ENCODE measurements around the gene FZD10.

Gene FZD10

DNA sequence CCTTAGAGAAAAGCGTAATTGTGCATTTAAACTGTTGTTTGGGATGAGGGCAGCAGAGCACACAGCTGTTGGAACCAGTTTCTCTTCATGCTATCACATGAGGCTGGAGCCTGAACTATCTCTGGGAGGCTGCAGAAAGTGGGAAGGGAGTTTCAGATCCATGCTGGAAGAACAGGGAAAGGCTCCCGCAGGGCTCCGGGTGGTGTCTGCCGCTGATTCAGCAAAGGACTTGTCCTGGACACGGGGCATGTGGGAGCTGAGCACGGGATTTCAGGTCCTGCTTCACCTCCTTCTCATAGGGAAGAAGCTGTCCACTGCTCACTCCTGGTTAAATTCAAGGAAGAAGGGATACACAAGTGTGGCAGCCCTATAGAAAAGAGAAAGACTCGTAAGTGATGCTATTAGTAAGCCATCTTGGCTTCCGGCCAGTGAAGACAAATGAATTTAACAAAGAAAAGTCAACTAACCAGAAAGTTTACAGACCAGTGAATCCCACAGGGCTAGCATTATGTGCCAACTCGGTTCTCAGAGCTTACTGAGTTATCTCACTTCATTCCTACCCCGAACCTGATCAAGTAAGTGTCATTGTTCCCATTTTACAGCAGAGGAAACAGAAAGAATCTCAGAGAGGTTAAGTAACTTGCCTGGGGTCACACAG, 6.7 kb upstream of the FZD10 start:
- DNase-seq (ENCODE audit: low spot score) = no peak

DNA sequence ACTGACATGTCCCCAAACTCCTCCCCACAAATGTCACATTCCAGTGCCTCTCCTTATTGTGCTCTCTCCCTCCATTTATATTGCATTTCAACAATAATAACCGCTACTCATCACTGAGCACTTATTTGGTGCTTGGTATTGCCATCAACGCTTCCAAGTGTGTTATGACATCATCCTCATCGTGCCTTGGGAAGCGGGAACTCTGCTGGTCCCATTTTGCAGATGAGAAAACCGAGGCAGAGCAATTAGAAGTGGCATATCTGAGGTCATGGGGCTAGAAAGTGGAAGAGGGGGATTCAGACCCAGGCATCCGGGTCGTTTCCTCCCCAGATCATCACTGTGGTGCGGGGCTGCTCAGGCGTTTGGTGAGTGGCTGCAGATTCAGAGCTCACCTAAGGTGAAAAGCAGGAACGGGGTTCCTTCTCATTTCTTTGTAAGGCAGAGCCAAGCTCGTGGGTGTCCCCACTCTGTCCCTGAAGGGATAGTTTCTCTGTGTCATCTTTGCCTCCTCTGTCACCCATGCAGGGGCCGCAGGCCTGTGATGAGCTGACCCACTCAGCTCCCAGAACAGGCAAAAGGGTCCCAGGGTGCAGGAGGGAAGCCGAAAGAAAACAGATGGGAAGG, 5.5 kb upstream of the FZD10 start:
- no peak for DNase-seq (ENCODE audit: low spot score)

GRCh38 chr12:130157998-130158753, 4.1 kb upstream of the FZD10 start:
- DNase-seq (ENCODE audit: low spot score) = no peak

DNA sequence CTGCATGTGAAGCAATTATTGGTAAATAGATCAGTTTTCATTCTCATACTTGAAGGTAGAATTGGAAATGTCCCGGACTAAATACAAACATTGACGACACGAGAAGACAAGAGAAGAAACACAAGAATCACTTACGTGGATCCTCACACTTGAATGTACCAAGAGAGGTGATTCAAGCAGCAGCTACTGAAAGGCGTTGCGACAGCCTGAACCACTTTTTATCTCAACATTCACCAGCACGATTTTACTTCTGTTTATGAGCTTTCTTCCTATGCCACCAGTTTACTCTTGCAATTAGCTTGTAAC, 3.6 kb upstream of the FZD10 start:
- DNase-seq (ENCODE audit: low spot score) = no peak

DNA sequence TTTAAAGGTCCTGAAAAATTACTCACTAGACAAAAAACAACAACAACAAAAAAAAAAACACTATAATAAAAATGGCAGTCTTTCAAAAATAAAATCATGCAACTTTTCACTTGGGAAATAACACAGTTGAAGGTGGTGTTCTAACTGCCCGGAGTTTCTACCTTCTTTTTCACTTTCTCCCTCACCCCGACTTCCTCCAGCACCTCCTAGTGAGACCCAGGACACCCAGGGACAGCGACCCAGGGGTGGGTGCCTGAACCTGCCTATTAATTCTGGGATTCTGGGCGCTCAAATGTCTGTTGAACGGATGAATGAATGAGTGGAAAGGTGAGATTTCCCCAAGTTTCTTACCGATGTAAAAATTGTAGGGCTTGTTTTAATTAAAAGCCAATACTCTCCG, 2.0 kb upstream of the FZD10 start:
- DNase-seq (ENCODE audit: low spot score) = no peak

DNA sequence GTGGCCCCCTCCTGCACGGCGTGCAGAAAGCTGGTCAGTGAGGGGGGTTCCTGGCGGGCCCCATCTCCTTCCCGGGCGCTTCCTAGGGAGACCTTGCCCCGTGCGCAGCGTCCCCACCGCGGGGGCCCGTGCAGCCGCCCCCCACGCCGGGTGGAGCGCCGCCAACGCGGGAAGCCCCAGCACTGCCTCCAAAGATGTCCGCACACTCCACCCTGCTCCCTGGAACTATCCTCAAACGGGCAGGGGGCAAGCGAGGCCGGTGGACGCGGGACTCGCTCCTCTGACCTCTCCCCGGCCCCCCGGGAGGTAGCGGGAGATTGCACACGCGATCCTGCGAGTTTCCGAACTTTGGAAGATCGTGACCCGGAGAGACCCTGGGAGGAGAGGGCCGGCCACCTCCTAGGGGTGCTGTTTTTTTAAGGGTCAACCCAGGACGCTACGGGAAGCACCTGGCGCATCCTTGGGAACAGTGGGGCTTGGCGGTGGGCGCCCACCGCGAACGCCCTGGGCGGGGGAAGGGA, 1.5 kb upstream of the FZD10 start:
- no peak for DNase-seq (ENCODE audit: low spot score)

DNA sequence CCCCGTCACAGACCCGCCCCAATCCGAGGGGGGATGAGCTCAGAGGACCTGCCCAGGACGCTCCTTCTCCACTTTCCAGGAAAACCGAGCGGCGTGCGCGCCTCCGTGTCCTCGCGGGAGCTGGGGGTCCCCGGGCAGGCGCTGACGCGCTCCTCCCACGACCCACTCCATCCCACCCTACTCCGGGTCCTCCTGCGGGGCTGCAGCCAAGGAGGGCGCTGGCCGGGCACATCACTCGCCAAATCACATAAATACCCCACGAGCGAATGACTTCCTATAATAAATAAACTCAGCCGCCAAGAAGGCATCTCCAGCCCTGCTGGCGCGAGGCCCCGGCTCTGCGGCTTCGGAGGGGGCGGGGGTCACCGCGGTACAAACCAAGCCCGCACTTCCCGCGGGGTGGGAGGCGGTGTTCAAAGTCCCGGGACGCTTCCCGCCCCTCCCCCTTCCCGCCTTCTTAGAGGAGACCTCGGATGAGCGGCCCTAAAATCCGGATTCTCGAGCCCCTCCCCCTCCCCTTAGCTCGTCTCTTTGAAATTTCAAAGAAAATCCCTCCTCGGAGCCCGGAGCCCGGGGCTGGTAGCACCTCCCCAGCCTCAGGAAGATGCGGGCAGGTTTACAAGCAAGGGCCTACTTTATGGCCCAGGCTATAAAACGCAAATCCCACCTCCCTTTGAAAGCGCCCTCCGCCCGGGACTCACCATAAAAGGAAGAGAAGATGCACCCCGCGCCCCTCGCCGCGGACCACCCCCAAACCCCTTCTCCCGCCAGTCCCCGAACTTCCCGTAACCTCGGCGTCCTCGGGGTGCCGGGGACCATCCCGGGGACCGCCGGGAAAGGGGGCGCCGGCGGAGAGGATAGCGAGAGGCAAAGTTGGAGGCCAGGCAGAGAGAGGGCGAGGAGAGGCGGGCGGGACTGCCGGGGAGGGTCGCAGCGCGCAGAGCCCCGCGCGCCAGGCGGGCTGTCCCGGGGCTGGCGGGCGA, 712 bp upstream of the FZD10 start:
- DNase-seq (ENCODE audit: low spot score) = no peak

- no peak for DNase-seq (ENCODE audit: low spot score)
Measured at GRCh38 chr12:130162745-130163460, 639 bp downstream of the FZD10 start.

GRCh38 chr12:130163461-130164215, 1.4 kb downstream of the FZD10 start:
- no peak for DNase-seq (ENCODE audit: low spot score)

DNA sequence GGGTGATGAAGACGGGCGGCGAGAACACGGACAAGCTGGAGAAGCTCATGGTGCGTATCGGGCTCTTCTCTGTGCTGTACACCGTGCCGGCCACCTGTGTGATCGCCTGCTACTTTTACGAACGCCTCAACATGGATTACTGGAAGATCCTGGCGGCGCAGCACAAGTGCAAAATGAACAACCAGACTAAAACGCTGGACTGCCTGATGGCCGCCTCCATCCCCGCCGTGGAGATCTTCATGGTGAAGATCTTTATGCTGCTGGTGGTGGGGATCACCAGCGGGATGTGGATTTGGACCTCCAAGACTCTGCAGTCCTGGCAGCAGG, 1.9 kb downstream of the FZD10 start:
- DNase-seq (ENCODE audit: low spot score) = no peak

- no peak for DNase-seq (ENCODE audit: low spot score)
Measured at GRCh38 chr12:130164936-130165335, 2.7 kb downstream of the FZD10 start.

DNA sequence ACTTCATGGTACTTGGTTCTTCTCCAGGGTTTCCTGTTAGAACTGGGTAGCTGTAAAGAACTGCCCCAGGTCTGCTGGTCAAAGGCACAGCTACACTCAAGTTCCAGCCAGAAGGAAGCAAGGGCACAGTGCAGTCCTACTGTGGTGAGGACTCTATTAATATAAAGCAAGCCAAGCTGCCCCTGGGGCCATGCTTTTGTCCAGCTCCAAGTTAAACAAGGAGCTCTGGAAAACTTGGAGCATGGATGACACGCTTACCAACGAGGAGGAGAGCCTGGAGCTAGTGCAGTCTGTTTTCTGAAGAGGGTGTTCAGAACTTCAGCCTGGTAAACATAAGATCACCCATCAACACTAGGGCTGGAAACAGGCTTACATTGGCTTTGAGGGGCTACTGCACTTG, 4.0 kb downstream of the FZD10 start:
- DNase-seq (ENCODE audit: low spot score) = no peak

GRCh38 chr12:130167537-130167936, 5.3 kb downstream of the FZD10 start:
- no peak for DNase-seq (ENCODE audit: low spot score)

DNA sequence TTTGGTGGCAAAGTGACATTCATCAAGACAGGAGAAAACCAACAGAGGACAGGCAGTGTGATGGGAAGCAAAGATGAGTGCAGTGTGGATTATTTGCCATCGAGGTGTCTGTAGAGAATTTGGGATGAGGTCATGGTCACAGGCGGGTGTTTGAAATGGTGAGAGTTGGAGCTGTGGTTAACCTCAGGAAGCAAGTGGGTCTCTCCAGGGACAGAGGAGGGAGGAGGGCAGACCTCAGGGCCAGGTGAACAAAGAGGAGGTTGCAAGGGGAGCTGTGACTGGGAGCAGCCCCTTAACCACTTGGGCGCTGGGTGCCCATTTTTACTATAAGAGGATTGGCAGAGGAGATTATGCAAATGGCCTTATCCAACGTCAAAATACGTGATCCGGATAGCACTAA, 7.0 kb downstream of the FZD10 start:
- DNase-seq (ENCODE audit: low spot score) = no peak

DNA sequence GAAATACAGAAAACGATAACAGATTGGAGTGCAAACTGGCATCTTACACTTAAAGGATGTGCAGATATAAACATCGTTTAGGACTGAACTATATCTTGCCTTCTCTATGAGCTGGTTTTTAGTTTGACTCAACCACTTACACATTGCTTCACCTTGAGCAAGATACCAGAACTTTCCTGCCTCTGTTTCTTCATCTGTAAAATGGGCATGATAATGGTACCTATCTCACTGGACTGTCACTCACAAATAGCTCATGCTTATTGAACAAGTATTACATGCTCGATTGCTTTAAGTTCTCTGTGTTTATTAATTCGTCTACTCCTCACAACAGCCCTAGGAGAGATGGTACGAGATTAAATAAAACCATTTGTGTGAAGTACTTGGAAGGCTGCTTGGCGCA, 7.7 kb downstream of the FZD10 start:
- no peak for DNase-seq (ENCODE audit: low spot score)

GRCh38 chr12:130170611-130171010, 8.3 kb downstream of the FZD10 start:
- no peak for DNase-seq (ENCODE audit: low spot score)

- no peak for DNase-seq (ENCODE audit: low spot score)
Measured at GRCh38 chr12:130177635-130178242, 15.5 kb downstream of the FZD10 start.

DNA sequence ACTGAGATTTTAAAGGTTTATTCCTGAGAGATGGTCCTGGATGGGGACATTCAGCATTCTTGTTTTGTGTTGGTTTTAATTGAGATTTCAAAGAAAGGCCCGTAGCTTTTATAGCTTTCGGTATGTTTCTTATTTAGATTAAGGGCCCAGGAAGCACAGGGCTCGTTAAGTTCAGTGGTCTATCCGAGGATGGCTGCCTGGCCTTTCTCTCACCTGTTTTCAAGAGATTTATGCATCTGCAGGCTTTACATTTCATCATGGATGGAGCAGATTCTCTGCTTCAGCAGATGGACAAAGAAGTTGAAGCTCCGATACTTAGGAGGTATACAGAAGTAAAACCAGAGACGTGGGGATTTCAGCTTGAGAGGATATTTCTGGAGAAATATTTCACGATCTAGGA, 16.0 kb downstream of the FZD10 start:
- no peak for DNase-seq (ENCODE audit: low spot score)

- no peak for DNase-seq (ENCODE audit: low spot score)
Measured at GRCh38 chr12:130179191-130179590, 16.9 kb downstream of the FZD10 start.

- DNase-seq (ENCODE audit: low spot score) = no peak
Measured at GRCh38 chr12:130179621-130180020, 17.4 kb downstream of the FZD10 start.

DNA sequence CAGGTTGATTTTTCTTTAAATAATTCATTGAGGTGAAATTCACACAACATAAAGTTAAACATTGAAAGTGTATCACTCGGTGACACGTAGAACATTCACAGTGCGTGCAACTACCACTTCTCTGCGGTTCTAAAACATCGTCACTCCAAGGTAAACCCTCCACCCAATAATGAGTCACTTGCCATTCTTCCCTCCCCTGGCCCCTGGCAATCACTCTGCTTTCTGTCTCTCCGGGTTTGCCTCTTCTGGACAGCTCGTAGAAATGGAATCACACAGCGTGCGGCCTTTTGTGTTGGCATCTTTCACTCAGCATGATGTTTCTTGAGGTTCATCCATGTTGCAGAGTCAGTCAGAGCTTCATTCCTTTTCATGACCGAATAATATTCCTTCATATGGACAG, 18.9 kb downstream of the FZD10 start:
- DNase-seq (ENCODE audit: low spot score) = no peak
